Mucosa of gallbladder (tissue), 1 donor: ENCODE measurements around the gene FRMD4A. TPM values are rescaled to one million over a fixed set of nuclear protein-coding genes. Genes with fewer than 3 reads are reported as not detected.

Experiments used
- DNase-seq: peaks from one replicate; pipeline ENCODE4 v3.0.0-alpha.2; 2020; ENCODE audit warnings: low spot score
- total RNA-seq: library from RNA; stranded (reverse); gene quantifications from one replicate; pipeline ENCODE4 v1.2.1, GENCODE V29; 2021
- donor health status: DM: no; HTN: no; CAD: no.

Gene FRMD4A
- total RNA-seq, 1 donor from 2014 or later = 55.4 TPM

- no peak for DNase-seq
Measured at GRCh38 chr10:14294347-14295059, 36.2 kb downstream of the FRMD4A start.

GRCh38 chr10:14293526-14293925, 37.2 kb downstream of the FRMD4A start:
- DNase-seq = no peak

DNA sequence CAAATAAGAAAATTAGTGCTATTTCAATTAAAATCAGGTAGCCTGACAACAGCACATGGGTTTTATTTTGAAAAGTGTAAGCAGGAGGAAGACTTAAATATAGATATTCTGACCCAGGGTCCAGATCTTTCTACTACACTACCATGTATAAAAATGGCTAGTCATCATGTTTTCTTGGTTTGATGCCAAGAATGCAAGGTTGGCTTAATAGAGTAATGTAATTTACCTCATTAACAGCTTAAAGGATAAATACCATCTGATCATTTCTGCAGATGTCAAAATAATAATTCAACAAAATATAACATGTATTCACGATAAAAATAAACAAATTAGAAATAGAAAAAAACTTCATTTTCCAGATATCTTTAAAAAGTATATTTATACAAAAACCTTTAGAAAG, 39.4 kb downstream of the FRMD4A start:
- no peak for DNase-seq

- DNase-seq = no peak
Measured at GRCh38 chr10:14285941-14286560, 44.7 kb downstream of the FRMD4A start.

DNA sequence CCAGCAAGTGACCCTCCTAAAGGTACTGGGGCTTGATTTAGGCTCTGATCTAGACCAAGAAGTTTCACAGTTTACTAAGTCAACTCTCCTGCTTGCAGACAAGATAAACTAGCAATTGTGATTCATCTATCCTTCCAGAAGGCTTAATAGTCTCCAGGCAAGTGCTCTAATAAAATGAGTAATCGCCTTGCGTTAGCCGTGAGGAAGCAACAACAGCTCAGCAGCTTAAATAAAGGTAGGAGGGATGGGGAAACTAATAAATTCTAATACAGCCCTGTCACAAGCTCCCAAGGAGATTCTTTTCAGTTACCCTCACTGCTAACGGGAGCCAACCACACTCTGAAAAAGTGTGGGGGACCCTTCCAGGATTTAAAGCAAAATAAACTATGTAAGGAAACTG, 48.4 kb downstream of the FRMD4A start:
- DNase-seq = no peak

- no peak for DNase-seq
Measured at GRCh38 chr10:14278533-14278932, 52.2 kb downstream of the FRMD4A start.

GRCh38 chr10:14276210-14276609, 54.5 kb downstream of the FRMD4A start:
- no peak for DNase-seq

DNA sequence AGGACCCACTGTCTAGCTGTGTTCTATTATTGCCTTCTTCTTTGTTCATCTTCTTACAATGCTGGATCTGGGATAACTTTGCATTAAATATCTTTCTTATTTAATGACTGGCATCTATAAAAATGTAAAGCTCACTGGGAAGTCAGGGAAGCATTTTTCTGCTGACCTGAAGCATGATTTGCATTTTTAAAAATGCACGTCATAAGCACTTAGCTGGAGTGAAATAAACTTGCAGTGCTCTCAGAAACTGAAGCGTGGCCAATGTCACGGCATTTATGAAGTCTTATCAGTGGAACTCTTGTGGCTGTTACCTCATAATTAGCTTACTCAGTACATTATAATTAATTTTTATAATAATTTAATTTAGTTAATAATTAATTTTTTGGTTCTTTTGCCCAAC, 59.1 kb downstream of the FRMD4A start:
- no peak for DNase-seq

GRCh38 chr10:14270370-14270769, 60.4 kb downstream of the FRMD4A start:
- DNase-seq = no peak

- DNase-seq = no peak
Measured at GRCh38 chr10:14265709-14266108, 65.0 kb downstream of the FRMD4A start.

DNA sequence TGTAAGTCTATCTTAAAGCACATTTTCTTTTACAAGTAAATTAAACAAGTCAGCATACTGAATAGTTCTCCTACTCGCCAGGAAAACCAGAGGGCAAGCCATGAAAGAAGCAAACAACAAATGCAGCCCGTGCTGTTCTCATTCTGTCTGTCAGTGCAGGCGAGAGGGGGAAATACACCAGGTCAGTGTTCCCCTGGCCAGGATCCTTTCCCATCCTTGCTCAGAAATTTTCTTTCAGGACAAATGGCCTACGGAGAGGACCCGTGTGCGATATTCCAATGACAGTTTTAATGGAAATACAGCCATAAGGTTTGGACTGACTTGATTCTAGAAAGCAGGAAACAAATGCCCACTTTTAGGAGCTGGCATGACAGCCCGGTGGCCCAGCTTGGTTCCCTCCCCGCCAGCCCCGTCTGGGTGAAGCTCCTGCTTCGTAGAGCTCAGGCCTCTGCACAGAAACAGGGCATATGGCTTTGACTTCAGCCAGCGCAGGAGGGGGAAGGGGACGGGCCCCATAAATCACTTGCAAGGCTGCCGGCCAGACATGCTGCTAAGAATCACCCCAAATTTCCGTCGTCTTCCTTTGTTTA, 67.8 kb downstream of the FRMD4A start:
- no peak for DNase-seq

DNA sequence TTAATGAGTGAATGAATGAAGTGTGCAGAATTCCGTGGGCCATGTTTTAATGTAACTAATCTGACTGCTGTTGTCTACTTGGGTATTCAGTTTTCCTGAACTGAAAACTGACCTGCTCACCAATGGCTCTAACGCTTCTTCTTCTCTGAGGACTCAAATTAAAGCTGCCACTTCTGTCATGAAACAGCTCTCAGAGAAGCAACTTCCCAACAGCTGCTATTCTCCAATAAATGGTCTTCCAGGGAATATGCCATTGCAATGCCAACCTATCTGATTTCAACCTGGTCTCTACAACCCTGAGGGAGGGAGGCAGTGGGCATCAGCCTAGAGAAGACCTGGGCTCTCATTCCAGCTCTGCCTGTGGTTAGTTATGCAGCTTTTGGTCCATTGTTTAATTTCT, 69.4 kb downstream of the FRMD4A start:
- no peak for DNase-seq

- peak; percentile 29 for DNase-seq
Measured at GRCh38 chr10:14259696-14260566, 70.8 kb downstream of the FRMD4A start.

DNA sequence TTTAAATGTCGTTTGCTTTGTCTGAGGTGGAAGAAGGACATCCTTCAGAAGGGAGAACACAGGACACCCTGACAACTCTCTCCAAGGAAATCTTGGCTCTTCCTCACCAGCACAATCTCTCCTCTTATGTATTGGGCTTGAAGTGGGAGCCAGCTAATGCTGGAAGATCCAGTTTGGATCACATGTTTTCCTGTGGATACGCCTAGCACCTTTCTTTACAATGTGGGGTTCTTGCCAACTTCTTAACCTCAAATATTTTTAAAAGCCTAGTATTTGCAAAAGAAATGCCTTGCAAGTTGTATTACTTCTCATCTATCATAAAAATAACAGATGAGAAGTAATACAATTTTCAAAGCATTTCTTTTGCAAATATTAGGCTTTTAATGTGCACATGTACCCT, 76.4 kb downstream of the FRMD4A start:
- no peak for DNase-seq

DNA sequence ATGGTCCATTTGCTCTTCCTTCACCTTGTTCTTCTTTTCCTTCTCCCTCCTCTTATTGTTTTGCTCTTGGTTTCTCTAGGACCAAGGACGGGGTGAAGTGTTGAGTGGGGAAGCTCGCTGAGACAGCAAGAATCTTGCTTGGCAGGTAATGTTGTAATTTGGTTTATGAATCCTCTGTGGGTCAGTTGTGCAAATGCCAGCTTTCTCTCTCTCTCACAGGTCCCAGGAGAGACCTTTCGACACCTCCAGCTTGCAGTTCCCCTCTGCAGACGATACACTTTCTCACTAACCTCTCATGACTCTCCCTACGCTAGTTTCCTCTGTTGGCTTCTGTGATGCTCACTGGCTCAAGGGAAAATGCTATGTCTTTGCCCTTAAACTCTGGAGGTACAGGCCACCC, 77.0 kb downstream of the FRMD4A start:
- no peak for DNase-seq

GRCh38 chr10:14253079-14253478, 77.6 kb downstream of the FRMD4A start:
- DNase-seq = no peak

DNA sequence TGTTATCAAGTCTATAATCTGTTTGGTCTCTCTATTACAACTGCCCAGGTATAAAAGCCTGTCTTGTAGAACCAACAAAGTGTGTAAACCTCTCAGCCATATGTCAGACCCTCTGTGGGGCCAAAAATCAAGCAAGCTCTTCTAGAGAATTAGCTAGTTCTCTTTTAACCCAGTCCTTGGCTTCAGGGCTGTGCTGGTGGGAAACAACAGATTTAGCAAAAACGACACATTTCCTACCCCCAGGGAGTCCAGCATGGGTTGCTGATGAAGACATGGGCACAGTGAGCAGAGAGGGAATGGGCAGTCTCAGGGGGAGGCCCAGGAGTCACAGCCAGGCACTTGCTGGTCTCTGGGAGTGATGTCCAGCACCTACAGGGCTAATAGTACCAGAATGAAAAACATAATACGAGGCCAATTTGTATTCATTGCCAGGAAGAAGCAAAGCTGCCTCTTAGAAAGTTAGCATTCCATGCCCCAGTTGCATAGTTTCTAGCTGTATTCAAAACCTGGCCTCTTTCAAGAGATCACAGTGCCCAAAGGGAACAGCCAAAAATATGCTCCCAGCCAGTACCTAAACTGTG, 80.1 kb downstream of the FRMD4A start:
- DNase-seq = no peak

DNA sequence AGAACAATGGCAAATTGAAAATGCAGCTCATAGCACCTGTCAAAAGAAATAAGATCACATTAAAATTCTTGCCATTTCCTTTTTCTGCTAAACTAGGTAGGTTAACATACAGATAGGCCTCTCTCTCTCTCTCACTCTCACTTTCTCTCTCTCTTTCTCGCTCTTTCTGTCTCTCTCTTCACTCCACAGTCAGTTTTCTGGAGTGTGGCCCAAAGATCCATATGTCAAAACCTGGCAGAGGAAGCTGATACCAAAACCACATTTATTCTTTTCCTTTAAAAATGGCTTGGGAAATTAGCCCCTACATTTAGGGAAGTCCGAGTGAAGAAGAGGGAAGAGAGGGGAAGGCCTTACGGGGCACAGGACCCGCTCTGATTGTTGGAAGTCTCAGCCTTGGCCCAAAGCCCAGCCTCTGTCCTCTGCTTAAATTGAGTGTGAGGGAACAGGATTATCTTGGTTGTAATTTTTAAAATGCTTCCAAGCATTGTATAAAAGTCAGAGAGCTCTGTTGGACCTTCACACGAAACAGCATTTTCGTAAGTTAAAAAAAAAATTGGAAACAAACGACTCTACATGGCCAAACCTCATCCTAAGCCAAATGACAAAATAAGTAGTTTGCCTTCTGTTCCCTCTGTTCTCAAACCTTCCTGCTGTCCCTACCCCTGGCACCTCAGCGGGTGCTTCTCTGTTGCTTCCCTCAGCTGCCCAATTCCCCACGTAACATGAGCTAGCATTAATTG, 83.2 kb downstream of the FRMD4A start:
- DNase-seq = no peak

- no peak for DNase-seq
Measured at GRCh38 chr10:14244801-14245211, 85.9 kb downstream of the FRMD4A start.

DNA sequence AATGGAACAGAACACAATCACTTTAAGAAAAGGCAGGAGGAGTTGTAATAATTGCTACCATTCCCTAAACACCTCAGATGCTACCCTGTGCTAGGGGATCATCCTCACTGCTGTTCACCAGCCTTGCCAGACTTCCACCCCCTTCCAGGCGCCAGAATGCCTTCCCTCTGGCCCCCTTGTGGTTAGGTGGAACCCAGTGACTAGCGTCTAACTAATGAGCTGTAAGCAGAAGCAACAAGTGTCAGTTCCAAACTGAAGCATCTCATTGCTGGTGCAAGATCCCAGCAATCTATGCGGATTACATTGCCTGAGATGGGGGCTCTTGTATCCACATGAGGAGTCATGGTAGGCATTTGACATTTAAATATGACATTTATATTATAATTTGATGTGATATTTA, 86.6 kb downstream of the FRMD4A start:
- DNase-seq = no peak

DNA sequence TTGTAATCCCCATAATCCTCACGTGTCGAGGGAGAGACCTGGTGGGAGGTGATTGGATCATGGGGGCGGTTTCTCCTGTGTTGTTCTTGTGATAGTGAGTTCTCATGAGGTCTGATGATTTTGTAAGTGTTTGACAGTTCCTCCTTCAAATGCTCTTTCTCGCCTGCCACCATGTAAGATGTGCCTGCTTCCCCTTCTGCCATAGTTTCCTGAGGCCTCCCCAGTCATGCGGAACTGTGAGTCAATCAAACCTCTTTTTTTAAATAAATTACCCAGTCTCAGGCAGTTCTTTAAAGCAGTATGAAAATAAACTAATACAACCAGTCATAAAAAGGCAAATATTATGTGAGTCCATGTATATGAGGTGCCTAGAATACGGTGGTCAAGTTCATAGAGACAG, 87.5 kb downstream of the FRMD4A start:
- no peak for DNase-seq
